ENCODE data around the gene MEI1.

- TF ChIP-seq TCF12 (IDR thresholded peaks at IDR 0.05; ENCODE audit: low read depth): no peak
- TF ChIP-seq EGR1 (IDR thresholded peaks at IDR 0.05): no peak
- no peak for TF ChIP-seq CEBPB (IDR thresholded peaks at IDR 0.05)
- no peak for TF ChIP-seq EP300 (IDR thresholded peaks at IDR 0.05; ENCODE audit: borderline replicate concordance)
- no peak for TF ChIP-seq USF1 (IDR thresholded peaks at IDR 0.05)
- TF ChIP-seq TAF1 (IDR thresholded peaks at IDR 0.05; ENCODE audit: low read depth): no peak
- TF ChIP-seq RAD21 (IDR thresholded peaks at IDR 0.05; ENCODE audit: low read depth): no peak
- TF ChIP-seq, protein P1, sequence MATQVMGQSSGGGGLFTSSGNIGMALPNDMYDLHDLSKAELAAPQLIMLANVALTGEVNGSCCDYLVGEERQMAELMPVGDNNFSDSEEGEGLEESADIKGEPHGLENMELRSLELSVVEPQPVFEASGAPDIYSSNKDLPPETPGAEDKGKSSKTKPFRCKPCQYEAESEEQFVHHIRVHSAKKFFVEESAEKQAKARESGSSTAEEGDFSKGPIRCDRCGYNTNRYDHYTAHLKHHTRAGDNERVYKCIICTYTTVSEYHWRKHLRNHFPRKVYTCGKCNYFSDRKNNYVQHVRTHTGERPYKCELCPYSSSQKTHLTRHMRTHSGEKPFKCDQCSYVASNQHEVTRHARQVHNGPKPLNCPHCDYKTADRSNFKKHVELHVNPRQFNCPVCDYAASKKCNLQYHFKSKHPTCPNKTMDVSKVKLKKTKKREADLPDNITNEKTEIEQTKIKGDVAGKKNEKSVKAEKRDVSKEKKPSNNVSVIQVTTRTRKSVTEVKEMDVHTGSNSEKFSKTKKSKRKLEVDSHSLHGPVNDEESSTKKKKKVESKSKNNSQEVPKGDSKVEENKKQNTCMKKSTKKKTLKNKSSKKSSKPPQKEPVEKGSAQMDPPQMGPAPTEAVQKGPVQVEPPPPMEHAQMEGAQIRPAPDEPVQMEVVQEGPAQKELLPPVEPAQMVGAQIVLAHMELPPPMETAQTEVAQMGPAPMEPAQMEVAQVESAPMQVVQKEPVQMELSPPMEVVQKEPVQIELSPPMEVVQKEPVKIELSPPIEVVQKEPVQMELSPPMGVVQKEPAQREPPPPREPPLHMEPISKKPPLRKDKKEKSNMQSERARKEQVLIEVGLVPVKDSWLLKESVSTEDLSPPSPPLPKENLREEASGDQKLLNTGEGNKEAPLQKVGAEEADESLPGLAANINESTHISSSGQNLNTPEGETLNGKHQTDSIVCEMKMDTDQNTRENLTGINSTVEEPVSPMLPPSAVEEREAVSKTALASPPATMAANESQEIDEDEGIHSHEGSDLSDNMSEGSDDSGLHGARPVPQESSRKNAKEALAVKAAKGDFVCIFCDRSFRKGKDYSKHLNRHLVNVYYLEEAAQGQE (IDR thresholded peaks at IDR 0.05; ENCODE audit: low read depth): no peak
- TF ChIP-seq ZBTB7A (IDR thresholded peaks at IDR 0.05; ENCODE audit: low read depth): no peak
- no peak for TF ChIP-seq MAX (IDR thresholded peaks at IDR 0.05)
- TF ChIP-seq TEAD4 (IDR thresholded peaks at IDR 0.05): no peak
- no peak for TF ChIP-seq CREB1 (IDR thresholded peaks at IDR 0.05; ENCODE audit: low read depth)
- no peak for TF ChIP-seq FOXM1 (IDR thresholded peaks at IDR 0.05; ENCODE audit: borderline replicate concordance, low read depth)
- TF ChIP-seq NFIC (IDR thresholded peaks at IDR 0.05): no peak
Measured at GRCh38 chr22:41659941-41660340, 39.4 kb upstream of the MEI1 start.

Measured in Ishikawa (cell line).